C4-2B (cell line): ENCODE data around the gene PDGFB.

Source experiments
- H3K27ac ChIP-seq: fragments of 450-650 bp; 2 replicates; pipeline ENCODE4 v1.5.1; 2017
- ZFX ChIP-seq: fragments of 450-650 bp; IDR thresholded peaks from 2 replicates; pipeline ENCODE4 v1.6.1; 2017
- TF ChIP-seq, protein P1 (sequence below): fragments of 450-650 bp; conservative IDR thresholded peaks from 2 replicates; pipeline ENCODE4 v1.5.1; 2017; ENCODE audit warnings: mild to moderate bottlenecking

Gene PDGFB

DNA sequence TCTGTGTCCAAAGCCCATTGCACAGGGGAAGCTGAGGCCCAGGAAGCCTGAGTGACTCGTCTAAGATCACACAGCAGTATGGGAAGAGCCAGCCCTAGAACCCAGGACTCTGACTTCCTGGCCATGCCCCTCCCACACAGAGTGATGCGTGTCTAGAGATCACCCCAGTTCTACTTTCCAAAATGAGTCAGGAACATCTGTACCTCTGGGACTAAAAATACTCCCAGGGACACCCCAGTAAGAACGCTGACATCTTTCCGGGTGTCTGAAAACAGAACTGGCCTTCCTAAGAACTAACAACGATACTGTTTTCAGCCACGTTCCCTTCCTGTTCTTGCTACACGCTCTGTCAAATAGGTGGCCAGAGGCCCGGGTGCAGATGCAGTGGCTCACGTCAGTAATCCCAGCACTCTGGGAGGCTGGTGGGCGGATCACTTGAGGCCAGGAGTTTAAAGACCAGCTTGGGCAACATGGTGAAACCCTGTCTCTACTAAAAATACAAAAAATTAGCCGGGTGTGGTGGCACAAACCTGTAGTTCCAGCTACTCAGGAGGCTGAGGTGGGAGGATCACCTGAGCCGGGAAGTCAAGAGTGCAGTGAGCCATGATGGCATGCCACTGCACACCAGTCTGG, 21.7 kb upstream of the PDGFB start:
- TF ChIP-seq ZFX = no peak
- TF ChIP-seq, protein P1, sequence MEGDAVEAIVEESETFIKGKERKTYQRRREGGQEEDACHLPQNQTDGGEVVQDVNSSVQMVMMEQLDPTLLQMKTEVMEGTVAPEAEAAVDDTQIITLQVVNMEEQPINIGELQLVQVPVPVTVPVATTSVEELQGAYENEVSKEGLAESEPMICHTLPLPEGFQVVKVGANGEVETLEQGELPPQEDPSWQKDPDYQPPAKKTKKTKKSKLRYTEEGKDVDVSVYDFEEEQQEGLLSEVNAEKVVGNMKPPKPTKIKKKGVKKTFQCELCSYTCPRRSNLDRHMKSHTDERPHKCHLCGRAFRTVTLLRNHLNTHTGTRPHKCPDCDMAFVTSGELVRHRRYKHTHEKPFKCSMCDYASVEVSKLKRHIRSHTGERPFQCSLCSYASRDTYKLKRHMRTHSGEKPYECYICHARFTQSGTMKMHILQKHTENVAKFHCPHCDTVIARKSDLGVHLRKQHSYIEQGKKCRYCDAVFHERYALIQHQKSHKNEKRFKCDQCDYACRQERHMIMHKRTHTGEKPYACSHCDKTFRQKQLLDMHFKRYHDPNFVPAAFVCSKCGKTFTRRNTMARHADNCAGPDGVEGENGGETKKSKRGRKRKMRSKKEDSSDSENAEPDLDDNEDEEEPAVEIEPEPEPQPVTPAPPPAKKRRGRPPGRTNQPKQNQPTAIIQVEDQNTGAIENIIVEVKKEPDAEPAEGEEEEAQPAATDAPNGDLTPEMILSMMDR = no peak
- no peak overlapping the region for H3K27ac ChIP-seq

DNA sequence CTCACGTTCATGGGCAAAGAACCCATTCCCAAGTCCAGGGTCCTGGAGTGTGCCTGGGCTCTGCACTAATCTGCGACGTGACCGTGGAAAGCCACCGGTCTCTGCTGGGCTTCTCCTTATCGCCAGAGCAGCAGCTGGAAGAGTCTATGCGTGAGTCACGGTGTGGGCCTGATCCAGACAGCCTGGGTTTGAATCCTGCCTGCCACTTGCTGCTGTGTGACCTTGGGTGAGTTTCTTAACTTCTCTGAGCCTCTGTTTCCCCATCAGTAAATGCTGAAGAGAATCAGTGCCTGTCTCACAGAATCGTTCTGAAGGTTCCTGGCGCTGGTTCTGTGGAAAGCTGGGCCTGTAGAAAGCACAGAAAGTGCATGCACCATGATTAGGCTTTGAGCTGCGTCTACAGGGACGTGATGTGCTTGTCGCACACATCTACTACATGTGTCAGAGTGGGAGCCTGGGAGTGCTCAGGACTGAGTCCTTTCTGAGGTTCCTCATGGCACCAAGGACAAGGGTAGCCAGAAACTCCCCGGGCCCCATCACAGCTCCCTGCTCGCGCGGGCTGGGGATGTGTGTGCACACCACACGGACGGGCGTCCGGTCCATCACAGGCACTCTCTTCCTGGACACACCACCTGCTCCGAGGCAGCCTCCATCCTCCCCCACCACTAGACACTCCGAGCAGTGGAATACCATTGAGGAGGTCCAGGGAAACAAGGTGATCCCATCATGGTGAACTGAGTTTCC, 20.5 kb upstream of the PDGFB start:
- TF ChIP-seq, protein P1 = no peak
- no peak for TF ChIP-seq ZFX
- H3K27ac ChIP-seq = no peak overlapping the region

DNA sequence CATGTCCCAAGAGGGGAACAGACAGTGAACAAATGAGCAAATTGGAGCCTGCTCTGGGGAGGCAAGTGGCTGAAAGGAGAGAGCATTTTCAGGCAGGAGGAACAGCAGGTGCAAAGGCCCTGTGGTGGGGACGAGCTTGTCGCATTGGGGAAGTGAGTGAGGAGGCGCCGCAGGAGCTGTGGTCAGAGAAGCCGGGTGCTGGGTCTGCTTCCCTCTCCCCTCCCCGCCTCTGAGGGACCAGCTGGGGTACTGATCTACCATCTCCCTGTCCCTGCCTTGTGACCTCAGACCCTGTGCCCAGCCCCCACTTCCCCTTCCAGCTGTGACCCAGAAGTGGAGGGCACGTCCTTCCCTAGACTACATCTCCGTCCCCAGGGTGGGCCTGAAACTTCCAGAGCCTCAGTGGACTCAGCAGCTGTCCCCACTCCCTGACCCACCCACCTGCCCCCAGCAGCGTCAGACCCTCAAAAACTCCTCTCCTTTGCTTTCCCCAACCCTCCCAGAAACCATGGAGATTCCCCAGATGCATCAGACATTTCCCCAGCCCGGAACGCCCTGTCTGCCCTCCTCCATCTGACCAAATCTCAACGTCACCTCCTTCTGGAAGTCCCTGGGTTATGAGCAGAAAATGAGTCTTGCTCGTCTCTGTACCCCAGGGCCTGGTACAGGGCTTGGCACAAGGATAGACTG, 19.7 kb upstream of the PDGFB start:
- H3K27ac ChIP-seq = no peak overlapping the region
- TF ChIP-seq, protein P1 = no peak
- no peak for TF ChIP-seq ZFX

DNA sequence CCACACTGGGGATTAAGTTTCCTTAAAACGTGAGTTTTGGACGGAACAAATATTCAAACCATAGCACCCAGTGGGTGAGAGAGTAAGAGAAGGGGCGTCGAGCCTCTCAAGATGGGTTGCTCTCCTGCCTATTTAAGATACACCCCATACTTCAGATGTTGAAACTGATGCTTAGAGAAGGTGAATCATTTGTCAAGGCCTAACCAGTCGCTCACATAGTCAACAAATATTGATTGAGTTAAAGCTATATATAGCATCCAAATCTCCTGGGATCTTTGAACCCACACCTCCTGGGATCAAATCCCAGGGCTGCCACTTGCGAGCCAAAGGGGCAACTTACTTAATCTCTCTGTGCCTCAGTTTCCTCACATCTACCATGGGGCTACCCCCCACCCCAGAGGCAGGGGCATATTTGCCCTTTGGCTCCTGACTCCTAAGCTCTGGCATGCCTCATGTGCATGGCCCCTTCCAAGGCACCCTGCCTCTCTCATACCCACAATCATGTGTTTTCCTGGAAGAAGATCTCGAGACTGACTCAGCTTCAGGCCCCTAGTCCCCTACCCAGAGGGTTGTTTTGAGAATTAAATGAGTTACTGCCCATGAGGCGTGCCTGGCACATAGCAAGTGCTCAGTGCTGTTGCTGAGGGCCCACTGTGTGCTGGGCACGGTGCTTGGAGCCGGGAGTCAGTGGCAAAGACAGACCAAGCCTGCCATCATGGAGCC, 19.0 kb upstream of the PDGFB start:
- no peak overlapping the region for H3K27ac ChIP-seq
- TF ChIP-seq, protein P1 = no peak
- TF ChIP-seq ZFX = no peak

DNA sequence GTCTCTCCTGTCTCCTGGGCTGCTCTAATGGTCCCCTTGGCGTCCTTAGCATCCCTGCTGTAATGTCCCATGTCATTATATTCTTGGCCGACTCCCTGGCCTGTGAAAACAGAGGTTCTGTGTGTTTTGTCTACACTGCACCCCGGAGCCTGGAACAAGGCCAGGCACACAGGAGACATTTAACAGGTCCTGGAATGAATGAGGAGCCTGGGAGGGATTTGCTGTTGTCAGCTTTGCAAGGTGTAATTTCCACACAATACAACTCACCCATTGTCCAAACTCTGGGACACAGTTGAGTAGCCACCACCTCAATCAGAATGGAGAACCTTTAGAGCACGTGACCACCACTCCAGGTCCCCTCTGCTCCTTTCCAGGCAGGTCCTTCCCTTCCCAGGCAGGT, 14.9 kb upstream of the PDGFB start:
- H3K27ac ChIP-seq = no peak overlapping the region
- TF ChIP-seq ZFX = no peak
- TF ChIP-seq, protein P1 = no peak

DNA sequence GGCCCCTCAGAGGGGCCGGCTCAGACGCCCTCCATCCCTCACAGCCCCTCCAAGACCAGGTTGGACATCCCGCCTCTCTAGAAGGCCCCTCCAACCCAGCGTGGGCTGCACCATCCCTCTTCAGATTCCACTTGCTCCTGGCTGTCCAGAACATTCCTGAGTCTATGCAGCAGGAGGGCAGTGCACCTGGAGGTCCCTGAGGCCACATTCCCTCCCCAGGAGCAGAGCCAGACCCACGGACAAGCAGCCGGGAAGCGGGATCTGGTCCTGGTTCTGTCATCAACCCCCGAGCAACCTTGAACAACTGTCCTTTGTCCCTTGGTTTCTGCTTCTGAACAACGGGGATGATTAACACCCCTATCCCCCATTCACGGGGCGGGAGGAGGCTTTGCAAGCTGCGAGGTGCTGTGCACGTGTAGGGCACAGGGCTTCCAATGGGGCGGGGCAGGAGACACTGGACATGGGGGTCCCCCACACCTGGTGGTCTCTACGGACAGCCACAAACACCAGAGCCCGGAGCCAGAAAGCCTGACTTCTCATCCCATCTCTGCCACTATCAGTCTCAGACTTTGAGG, 13.2 kb upstream of the PDGFB start:
- TF ChIP-seq, protein P1 = no peak
- no peak for TF ChIP-seq ZFX
- H3K27ac ChIP-seq = no peak overlapping the region
